ENCODE measurements around the gene INPP5E. TPM values are rescaled to one million over a fixed set of nuclear protein-coding genes. Genes with fewer than 3 reads are reported as not detected.

INPP5E gene
- total and polyA plus RNA-seq, 5 donors from 2014 or later = 1.9 to 30.3 (median 2.4) TPM

GRCh38 chr9:136470792-136471469 is 31.3 kb upstream of the INPP5E start:
- Mint-ChIP-seq H3K36me3 (peaks cover 18% of the 10 kb centered on the region), H3K4me3 (no peak overlapping the region), H3K9me3 (no peaks in the 10 kb centered on the region), H3K27me3 (no peaks in the 10 kb centered on the region), H3K4me1 (peaks cover 0 to 2% (median 0%) of the 10 kb centered on the region in 4 donors), H3K27ac (no peak overlapping the region)
- no peaks in the 10 kb centered on the region for H3K9me3 ChIP-seq (ENCODE audit: control insufficient read depth in 2 of 2, low read length in 2 of 2)
- peaks cover 96% of the 10 kb centered on the region for H3K36me3 ChIP-seq (ENCODE audit: control insufficient read depth, insufficient read depth, low read length)
- DNase-seq = no peak
- no peak overlapping the region for H3K4me3 ChIP-seq (ENCODE audit: low read depth, low read length)
- no peaks in the 10 kb centered on the region for H3K27me3 ChIP-seq (ENCODE audit: control insufficient read depth, insufficient read depth, low read length)
- H3K4me1 ChIP-seq (ENCODE audit: control insufficient read depth, insufficient read depth, low read length, poor library complexity, severe bottlenecking) = no peaks in the 10 kb centered on the region
- ATAC-seq (ENCODE audit: low read depth in 2 of 2) = no peak
- H3K27ac ChIP-seq (ENCODE audit: insufficient read depth, low read length, poor library complexity, severe bottlenecking) = no peak overlapping the region

- Histone ChIP-seq H3K27ac (ENCODE audit: insufficient read depth, low read length, poor library complexity, severe bottlenecking) (no peak overlapping the region), H3K36me3 (ENCODE audit: control insufficient read depth, insufficient read depth, low read length) (peaks cover 97% of the 10 kb centered on the region), H3K9me3 (ENCODE audit: control insufficient read depth in 2 of 2, low read length in 2 of 2) (no peaks in the 10 kb centered on the region), H3K4me1 (ENCODE audit: control insufficient read depth, insufficient read depth, low read length, poor library complexity, severe bottlenecking) (no peaks in the 10 kb centered on the region), H3K27me3 (ENCODE audit: control insufficient read depth, insufficient read depth, low read length) (no peaks in the 10 kb centered on the region), H3K4me3 (ENCODE audit: low read depth, low read length) (no peak overlapping the region)
- Mint-ChIP-seq H3K27ac (peak overlapping the region in 1 of 3 donors; percentile 48), H3K4me1 (peaks cover 0 to 2% (median 0%) of the 10 kb centered on the region in 4 donors), H3K4me3 (no peak overlapping the region), H3K36me3 (peaks cover 19% of the 10 kb centered on the region), H3K9me3 (no peaks in the 10 kb centered on the region), H3K27me3 (no peaks in the 10 kb centered on the region)
- ATAC-seq (ENCODE audit: low read depth in 2 of 2) (no peak), DNase-seq (no peak)
Measured at GRCh38 chr9:136470356-136470755, 30.7 kb upstream of the INPP5E start.

DNA sequence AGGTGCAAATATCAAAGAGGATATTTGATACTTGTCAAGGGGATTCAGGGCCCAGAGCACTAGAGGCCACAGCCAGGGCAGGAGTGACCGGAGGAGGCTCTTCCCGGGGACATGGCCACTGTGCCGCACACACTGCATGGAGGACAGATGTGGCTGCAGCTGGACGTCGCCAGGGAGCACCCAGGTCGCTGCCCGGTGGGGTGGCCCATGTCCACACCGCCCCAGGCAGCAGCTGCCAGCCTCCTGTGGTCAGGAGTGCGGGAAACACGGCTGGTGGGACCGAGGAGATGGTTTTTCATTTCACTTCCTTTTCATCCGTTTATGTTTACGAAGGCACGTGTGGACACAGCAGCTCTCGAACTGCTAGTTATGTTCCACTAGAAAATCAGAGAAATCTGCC is 28.1 kb upstream of the INPP5E start:
- no peak overlapping the region for H3K4me3 Mint-ChIP-seq
- no peaks in the 10 kb centered on the region for H3K27me3 Mint-ChIP-seq
- ATAC-seq (ENCODE audit: low read depth in 2 of 2) (no peak), DNase-seq (no peak)
- Histone ChIP-seq H3K4me3 (ENCODE audit: low read depth, low read length) (no peak overlapping the region), H3K27ac (ENCODE audit: insufficient read depth, low read length, poor library complexity, severe bottlenecking) (no peak overlapping the region), H3K27me3 (ENCODE audit: control insufficient read depth, insufficient read depth, low read length) (no peaks in the 10 kb centered on the region), H3K4me1 (ENCODE audit: control insufficient read depth, insufficient read depth, low read length, poor library complexity, severe bottlenecking) (no peaks in the 10 kb centered on the region), H3K9me3 (ENCODE audit: control insufficient read depth in 2 of 2, low read length in 2 of 2) (no peaks in the 10 kb centered on the region), H3K36me3 (ENCODE audit: control insufficient read depth, insufficient read depth, low read length) (peaks cover 98% of the 10 kb centered on the region)
- H3K36me3 Mint-ChIP-seq = peaks cover 21% of the 10 kb centered on the region
- H3K4me1 Mint-ChIP-seq = peaks cover 0 to 2% (median 0%) of the 10 kb centered on the region in 4 donors
- H3K27ac Mint-ChIP-seq = no peak overlapping the region
- H3K9me3 Mint-ChIP-seq = no peaks in the 10 kb centered on the region

- ATAC-seq (ENCODE audit: low read depth in 2 of 2) (no peak), DNase-seq (no peak)
- no peak overlapping the region for H3K4me3 ChIP-seq (ENCODE audit: low read depth, low read length)
- no peak overlapping the region for H3K27ac ChIP-seq (ENCODE audit: insufficient read depth, low read length, poor library complexity, severe bottlenecking)
- no peak overlapping the region for H3K4me3 Mint-ChIP-seq
- no peaks in the 10 kb centered on the region for H3K27me3 ChIP-seq (ENCODE audit: control insufficient read depth, insufficient read depth, low read length)
- peaks cover 22% of the 10 kb centered on the region for H3K36me3 Mint-ChIP-seq
- no peaks in the 10 kb centered on the region for H3K9me3 Mint-ChIP-seq
- no peaks in the 10 kb centered on the region for H3K27me3 Mint-ChIP-seq
- H3K4me1 ChIP-seq (ENCODE audit: control insufficient read depth, insufficient read depth, low read length, poor library complexity, severe bottlenecking) = no peaks in the 10 kb centered on the region
- H3K27ac Mint-ChIP-seq = no peak overlapping the region
- peaks cover 99% of the 10 kb centered on the region for H3K36me3 ChIP-seq (ENCODE audit: control insufficient read depth, insufficient read depth, low read length)
- no peaks in the 10 kb centered on the region for H3K9me3 ChIP-seq (ENCODE audit: control insufficient read depth in 2 of 2, low read length in 2 of 2)
- H3K4me1 Mint-ChIP-seq = peaks cover 0 to 3% (median 0%) of the 10 kb centered on the region in 4 donors
Measured at GRCh38 chr9:136466155-136466541, 26.5 kb upstream of the INPP5E start.

- DNase-seq = no peak
- no peak for ATAC-seq (ENCODE audit: low read depth in 2 of 2)
- Mint-ChIP-seq H3K36me3 (peaks cover 20% of the 10 kb centered on the region), H3K4me1 (peaks cover 0 to 3% (median 0%) of the 10 kb centered on the region in 4 donors), H3K9me3 (no peaks in the 10 kb centered on the region), H3K27me3 (no peaks in the 10 kb centered on the region), H3K27ac (no peak overlapping the region), H3K4me3 (no peak overlapping the region)
- Histone ChIP-seq H3K4me1 (ENCODE audit: control insufficient read depth, insufficient read depth, low read length, poor library complexity, severe bottlenecking) (no peaks in the 10 kb centered on the region), H3K9me3 (ENCODE audit: control insufficient read depth in 2 of 2, low read length in 2 of 2) (no peaks in the 10 kb centered on the region), H3K27ac (ENCODE audit: insufficient read depth, low read length, poor library complexity, severe bottlenecking) (no peak overlapping the region), H3K27me3 (ENCODE audit: control insufficient read depth, insufficient read depth, low read length) (no peaks in the 10 kb centered on the region), H3K36me3 (ENCODE audit: control insufficient read depth, insufficient read depth, low read length) (peaks cover 99% of the 10 kb centered on the region), H3K4me3 (ENCODE audit: low read depth, low read length) (no peak overlapping the region)
Measured at GRCh38 chr9:136465500-136466154, 26.0 kb upstream of the INPP5E start.

DNA sequence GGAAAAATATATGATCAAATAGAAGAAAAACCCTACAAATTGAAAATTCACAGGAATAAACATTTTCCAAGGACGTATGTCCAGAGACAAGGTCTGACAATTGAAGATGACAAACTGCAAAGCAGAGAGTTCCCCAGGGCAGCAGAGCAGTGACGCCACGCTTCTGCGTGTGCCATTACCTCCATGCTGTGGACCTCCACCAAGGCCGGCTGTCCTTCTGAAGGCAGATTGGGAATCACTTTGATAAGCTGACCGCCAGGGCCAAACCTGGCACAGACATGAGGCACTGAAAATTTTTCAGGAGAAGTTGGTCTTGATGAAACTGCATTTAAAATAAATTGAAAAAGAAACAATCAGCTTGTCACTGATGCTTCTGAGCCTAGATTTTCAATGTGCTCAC is 24.6 kb upstream of the INPP5E start:
- Histone ChIP-seq H3K36me3 (ENCODE audit: control insufficient read depth, insufficient read depth, low read length) (peaks cover 97% of the 10 kb centered on the region), H3K4me3 (ENCODE audit: low read depth, low read length) (no peak overlapping the region), H3K27me3 (ENCODE audit: control insufficient read depth, insufficient read depth, low read length) (no peaks in the 10 kb centered on the region), H3K9me3 (ENCODE audit: control insufficient read depth in 2 of 2, low read length in 2 of 2) (no peaks in the 10 kb centered on the region), H3K27ac (ENCODE audit: insufficient read depth, low read length, poor library complexity, severe bottlenecking) (no peak overlapping the region), H3K4me1 (ENCODE audit: control insufficient read depth, insufficient read depth, low read length, poor library complexity, severe bottlenecking) (no peaks in the 10 kb centered on the region)
- peaks cover 24% of the 10 kb centered on the region for H3K36me3 Mint-ChIP-seq
- no peak for DNase-seq
- H3K4me3 Mint-ChIP-seq = no peak overlapping the region
- no peaks in the 10 kb centered on the region for H3K27me3 Mint-ChIP-seq
- no peak for ATAC-seq (ENCODE audit: low read depth in 2 of 2)
- no peak overlapping the region for H3K27ac Mint-ChIP-seq
- peaks cover 0 to 3% (median 0%) of the 10 kb centered on the region in 4 donors for H3K4me1 Mint-ChIP-seq
- H3K9me3 Mint-ChIP-seq = no peaks in the 10 kb centered on the region

GRCh38 chr9:136463578-136463977 is 23.9 kb upstream of the INPP5E start:
- no peak overlapping the region for H3K4me3 Mint-ChIP-seq
- Histone ChIP-seq H3K27me3 (ENCODE audit: control insufficient read depth, insufficient read depth, low read length) (no peaks in the 10 kb centered on the region), H3K27ac (ENCODE audit: insufficient read depth, low read length, poor library complexity, severe bottlenecking) (no peak overlapping the region), H3K9me3 (ENCODE audit: control insufficient read depth in 2 of 2, low read length in 2 of 2) (no peaks in the 10 kb centered on the region), H3K36me3 (ENCODE audit: control insufficient read depth, insufficient read depth, low read length) (peaks cover 97% of the 10 kb centered on the region), H3K4me3 (ENCODE audit: low read depth, low read length) (no peak overlapping the region), H3K4me1 (ENCODE audit: control insufficient read depth, insufficient read depth, low read length, poor library complexity, severe bottlenecking) (no peaks in the 10 kb centered on the region)
- no peak for ATAC-seq (ENCODE audit: low read depth in 2 of 2)
- no peaks in the 10 kb centered on the region for H3K9me3 Mint-ChIP-seq
- peaks cover 0 to 3% (median 0%) of the 10 kb centered on the region in 4 donors for H3K4me1 Mint-ChIP-seq
- DNase-seq = no peak
- peaks cover 31% of the 10 kb centered on the region for H3K36me3 Mint-ChIP-seq
- no peaks in the 10 kb centered on the region for H3K27me3 Mint-ChIP-seq
- H3K27ac Mint-ChIP-seq = no peak overlapping the region

- Histone ChIP-seq H3K36me3 (ENCODE audit: control insufficient read depth, insufficient read depth, low read length) (peaks cover 96% of the 10 kb centered on the region), H3K27me3 (ENCODE audit: control insufficient read depth, insufficient read depth, low read length) (no peaks in the 10 kb centered on the region), H3K4me1 (ENCODE audit: control insufficient read depth, insufficient read depth, low read length, poor library complexity, severe bottlenecking) (no peaks in the 10 kb centered on the region), H3K9me3 (ENCODE audit: control insufficient read depth in 2 of 2, low read length in 2 of 2) (no peaks in the 10 kb centered on the region), H3K4me3 (ENCODE audit: low read depth, low read length) (no peak overlapping the region), H3K27ac (ENCODE audit: insufficient read depth, low read length, poor library complexity, severe bottlenecking) (no peak overlapping the region)
- H3K27me3 Mint-ChIP-seq = no peaks in the 10 kb centered on the region
- ATAC-seq (ENCODE audit: low read depth in 2 of 2) (no peak), DNase-seq (no peak)
- peaks cover 32% of the 10 kb centered on the region for H3K36me3 Mint-ChIP-seq
- H3K4me1 Mint-ChIP-seq = peaks cover 0 to 3% (median 0%) of the 10 kb centered on the region in 4 donors
- H3K9me3 Mint-ChIP-seq = no peaks in the 10 kb centered on the region
- H3K27ac Mint-ChIP-seq = no peak overlapping the region
- H3K4me3 Mint-ChIP-seq = no peak overlapping the region
Measured at GRCh38 chr9:136462664-136463063, 23.0 kb upstream of the INPP5E start.

Measured in CD4-positive, CD25-positive, alpha-beta regulatory T cell (primary cell).